SK-N-SH treated with all-trans-retinoic acid at 6 μM for 48 hours (cell line): Measurements from ENCODE around the gene SMOC2.

Experiments
- ATAC-seq: fragments of 200-7000 bp; cut with Tn5 transposase; 3 replicates; pipeline ENCODE4 v1.9.1; 2020; ENCODE audit warnings: mild to moderate bottlenecking, moderate library complexity
- ARNTL ChIP-seq: fragments of 450-650 bp; formaldehyde crosslinking; IDR thresholded peaks from 2 replicates; pipeline ENCODE4 v1.5.0; 2020; ENCODE audit warnings: low read depth, mild to moderate bottlenecking, moderate library complexity, borderline replicate concordance
- BACH2 ChIP-seq: fragments of 250-450 bp; sonication (Bioruptor Pico); IDR thresholded peaks from 2 replicates; pipeline ENCODE4 v1.9.0; 2021; ENCODE audit warnings: mild to moderate bottlenecking, borderline replicate concordance
- CSDC2 ChIP-seq: fragments of 250-450 bp; sonication (Bioruptor Pico); IDR thresholded peaks from 2 replicates; pipeline ENCODE4 v1.5.0; 2020; ENCODE audit warnings: mild to moderate bottlenecking, moderate library complexity
- ESRRG ChIP-seq: fragments of 250-450 bp; sonication (Bioruptor Pico); IDR thresholded peaks from 2 replicates; pipeline ENCODE4 v1.6.1; 2021; ENCODE audit warnings: mild to moderate bottlenecking
- ISL1 ChIP-seq: fragments of 250-450 bp; sonication (Bioruptor Pico); IDR thresholded peaks from 2 replicates; pipeline ENCODE4 v2.1.2; 2022; ENCODE audit warnings: mild to moderate bottlenecking, moderate library complexity
- OSR1 ChIP-seq: fragments of 250-450 bp; sonication (Bioruptor Pico); IDR thresholded peaks from 2 replicates; pipeline ENCODE4 v1.8.0; 2022; ENCODE audit warnings: moderate library complexity, mild to moderate bottlenecking, inconsistent platforms
- PPARA ChIP-seq: fragments of 250-450 bp; sonication (Bioruptor Pico); IDR thresholded peaks from 2 replicates; pipeline ENCODE4 v1.5.0; 2020; ENCODE audit warnings: mild to moderate bottlenecking, borderline replicate concordance
- RARB ChIP-seq: fragments of 250-450 bp; sonication (Bioruptor Pico); IDR thresholded peaks from 2 replicates; pipeline ENCODE4 v1.8.0; 2021; ENCODE audit warnings: mild to moderate bottlenecking, moderate library complexity
- TCF4 ChIP-seq: fragments of 250-450 bp; sonication (Bioruptor Pico); IDR thresholded peaks from 2 replicates; pipeline ENCODE4 v1.8.0; 2021; ENCODE audit warnings: mild to moderate bottlenecking, moderate library complexity, borderline replicate concordance
- TOX ChIP-seq: fragments of 250-450 bp; sonication (Bioruptor Pico); IDR thresholded peaks from 2 replicates; pipeline ENCODE4 v1.8.0; 2021; ENCODE audit warnings: mild to moderate bottlenecking, moderate library complexity, borderline replicate concordance
- ZC3H10 ChIP-seq: fragments of 250-450 bp; sonication (Bioruptor Pico); IDR thresholded peaks from 2 replicates; pipeline ENCODE4 v1.5.1; 2021; ENCODE audit warnings: mild to moderate bottlenecking, moderate library complexity
- ZFP3 ChIP-seq: fragments of 250-450 bp; sonication (Bioruptor Pico); IDR thresholded peaks from 2 replicates; pipeline ENCODE4 v1.5.0; 2020; ENCODE audit warnings: mild to moderate bottlenecking, moderate library complexity
- ZNF565 ChIP-seq: fragments of 450-650 bp; formaldehyde crosslinking; conservative IDR thresholded peaks from 2 replicates; pipeline ENCODE4 v1.5.0; 2020; ENCODE audit warnings: low read depth, mild to moderate bottlenecking, moderate library complexity
- ZNF70 ChIP-seq: fragments of 450-650 bp; formaldehyde crosslinking; IDR thresholded peaks from 2 replicates; pipeline ENCODE4 v1.5.0; 2020; ENCODE audit warnings: mild to moderate bottlenecking, moderate library complexity
- ZNF8 ChIP-seq: fragments of 450-650 bp; formaldehyde crosslinking; IDR thresholded peaks from 2 replicates; pipeline ENCODE4 v1.5.0; 2020; ENCODE audit warnings: mild to moderate bottlenecking, moderate library complexity
- TF ChIP-seq, protein P1 (sequence below): fragments of 250-450 bp; sonication (Bioruptor Pico); IDR thresholded peaks from 2 replicates; pipeline ENCODE4 v1.8.0; 2020; ENCODE audit warnings: mild to moderate bottlenecking, moderate library complexity, borderline replicate concordance
- TF ChIP-seq, protein P2 (sequence below): fragments of 250-450 bp; sonication (Bioruptor Pico); IDR thresholded peaks from 2 replicates; pipeline ENCODE4 v1.5.1; 2021; ENCODE audit warnings: mild to moderate bottlenecking, moderate library complexity
- TF ChIP-seq, protein P3 (sequence below): fragments of 250-450 bp; sonication (Bioruptor Pico); IDR thresholded peaks from 2 replicates; pipeline ENCODE4 v1.8.0; 2021; ENCODE audit warnings: low read depth, mild to moderate bottlenecking, moderate library complexity, borderline replicate concordance
- TF ChIP-seq, protein P4 (sequence below): fragments of 250-450 bp; sonication (Bioruptor Pico); IDR thresholded peaks from 2 replicates; pipeline ENCODE4 v1.5.1; 2020; ENCODE audit warnings: low read depth, mild to moderate bottlenecking, moderate library complexity
- TF ChIP-seq, protein P5 (sequence below): fragments of 250-450 bp; sonication (Bioruptor Pico); IDR thresholded peaks from 2 replicates; pipeline ENCODE4 v1.5.0; 2020; ENCODE audit warnings: mild to moderate bottlenecking, moderate library complexity

SMOC2 gene

DNA sequence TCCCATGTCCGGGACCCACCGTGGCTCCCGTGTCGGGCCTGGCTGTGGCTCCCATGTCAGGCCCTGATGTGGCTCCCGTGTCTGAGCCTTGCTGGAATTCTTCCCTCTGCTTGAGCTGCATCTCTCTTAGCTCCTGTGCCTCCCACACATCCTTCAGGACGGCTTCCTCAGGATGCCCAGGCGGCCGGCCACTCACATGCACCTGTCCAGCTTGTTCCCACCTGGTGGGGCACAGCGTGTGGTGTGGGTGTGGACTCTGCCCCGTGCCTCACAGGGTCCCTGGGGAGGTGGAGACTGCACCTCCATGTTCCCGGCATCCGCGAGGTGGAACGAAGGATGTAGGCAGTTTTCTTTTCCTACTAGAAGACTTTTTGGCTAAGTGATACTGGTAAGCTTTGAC is 170.7 kb downstream of the SMOC2 start:
- no peak for ATAC-seq
- TF ChIP-seq ZNF565 (CRISPR knock-in tag) = no peak
- TF ChIP-seq ZNF70 (CRISPR knock-in tag) = no peak
- no peak for TF ChIP-seq BACH2 (CRISPR knock-in tag)
- TF ChIP-seq TOX (CRISPR knock-in tag) = no peak
- no peak for TF ChIP-seq ARNTL
- no peak for TF ChIP-seq OSR1 (CRISPR knock-in tag)
- TF ChIP-seq, protein P1, sequence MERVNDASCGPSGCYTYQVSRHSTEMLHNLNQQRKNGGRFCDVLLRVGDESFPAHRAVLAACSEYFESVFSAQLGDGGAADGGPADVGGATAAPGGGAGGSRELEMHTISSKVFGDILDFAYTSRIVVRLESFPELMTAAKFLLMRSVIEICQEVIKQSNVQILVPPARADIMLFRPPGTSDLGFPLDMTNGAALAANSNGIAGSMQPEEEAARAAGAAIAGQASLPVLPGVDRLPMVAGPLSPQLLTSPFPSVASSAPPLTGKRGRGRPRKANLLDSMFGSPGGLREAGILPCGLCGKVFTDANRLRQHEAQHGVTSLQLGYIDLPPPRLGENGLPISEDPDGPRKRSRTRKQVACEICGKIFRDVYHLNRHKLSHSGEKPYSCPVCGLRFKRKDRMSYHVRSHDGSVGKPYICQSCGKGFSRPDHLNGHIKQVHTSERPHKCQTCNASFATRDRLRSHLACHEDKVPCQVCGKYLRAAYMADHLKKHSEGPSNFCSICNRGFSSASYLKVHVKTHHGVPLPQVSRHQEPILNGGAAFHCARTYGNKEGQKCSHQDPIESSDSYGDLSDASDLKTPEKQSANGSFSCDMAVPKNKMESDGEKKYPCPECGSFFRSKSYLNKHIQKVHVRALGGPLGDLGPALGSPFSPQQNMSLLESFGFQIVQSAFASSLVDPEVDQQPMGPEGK (CRISPR knock-in tag) = no peak
- no peak for TF ChIP-seq RARB (CRISPR knock-in tag)
- TF ChIP-seq ESRRG = no peak
- TF ChIP-seq, protein P2, sequence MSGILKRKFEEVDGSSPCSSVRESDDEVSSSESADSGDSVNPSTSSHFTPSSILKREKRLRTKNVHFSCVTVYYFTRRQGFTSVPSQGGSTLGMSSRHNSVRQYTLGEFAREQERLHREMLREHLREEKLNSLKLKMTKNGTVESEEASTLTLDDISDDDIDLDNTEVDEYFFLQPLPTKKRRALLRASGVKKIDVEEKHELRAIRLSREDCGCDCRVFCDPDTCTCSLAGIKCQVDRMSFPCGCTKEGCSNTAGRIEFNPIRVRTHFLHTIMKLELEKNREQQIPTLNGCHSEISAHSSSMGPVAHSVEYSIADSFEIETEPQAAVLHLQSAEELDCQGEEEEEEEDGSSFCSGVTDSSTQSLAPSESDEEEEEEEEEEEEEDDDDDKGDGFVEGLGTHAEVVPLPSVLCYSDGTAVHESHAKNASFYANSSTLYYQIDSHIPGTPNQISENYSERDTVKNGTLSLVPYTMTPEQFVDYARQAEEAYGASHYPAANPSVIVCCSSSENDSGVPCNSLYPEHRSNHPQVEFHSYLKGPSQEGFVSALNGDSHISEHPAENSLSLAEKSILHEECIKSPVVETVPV = no peak
- TF ChIP-seq, protein P3, sequence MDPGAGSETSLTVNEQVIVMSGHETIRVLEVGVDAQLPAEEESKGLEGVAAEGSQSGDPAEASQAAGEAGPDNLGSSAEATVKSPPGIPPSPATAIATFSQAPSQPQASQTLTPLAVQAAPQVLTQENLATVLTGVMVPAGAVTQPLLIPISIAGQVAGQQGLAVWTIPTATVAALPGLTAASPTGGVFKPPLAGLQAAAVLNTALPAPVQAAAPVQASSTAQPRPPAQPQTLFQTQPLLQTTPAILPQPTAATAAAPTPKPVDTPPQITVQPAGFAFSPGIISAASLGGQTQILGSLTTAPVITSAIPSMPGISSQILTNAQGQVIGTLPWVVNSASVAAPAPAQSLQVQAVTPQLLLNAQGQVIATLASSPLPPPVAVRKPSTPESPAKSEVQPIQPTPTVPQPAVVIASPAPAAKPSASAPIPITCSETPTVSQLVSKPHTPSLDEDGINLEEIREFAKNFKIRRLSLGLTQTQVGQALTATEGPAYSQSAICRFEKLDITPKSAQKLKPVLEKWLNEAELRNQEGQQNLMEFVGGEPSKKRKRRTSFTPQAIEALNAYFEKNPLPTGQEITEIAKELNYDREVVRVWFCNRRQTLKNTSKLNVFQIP (CRISPR knock-in tag) = no peak
- TF ChIP-seq ZFP3 (CRISPR knock-in tag) = no peak
- TF ChIP-seq CSDC2 (CRISPR knock-in tag) = no peak
- TF ChIP-seq, protein P4, sequence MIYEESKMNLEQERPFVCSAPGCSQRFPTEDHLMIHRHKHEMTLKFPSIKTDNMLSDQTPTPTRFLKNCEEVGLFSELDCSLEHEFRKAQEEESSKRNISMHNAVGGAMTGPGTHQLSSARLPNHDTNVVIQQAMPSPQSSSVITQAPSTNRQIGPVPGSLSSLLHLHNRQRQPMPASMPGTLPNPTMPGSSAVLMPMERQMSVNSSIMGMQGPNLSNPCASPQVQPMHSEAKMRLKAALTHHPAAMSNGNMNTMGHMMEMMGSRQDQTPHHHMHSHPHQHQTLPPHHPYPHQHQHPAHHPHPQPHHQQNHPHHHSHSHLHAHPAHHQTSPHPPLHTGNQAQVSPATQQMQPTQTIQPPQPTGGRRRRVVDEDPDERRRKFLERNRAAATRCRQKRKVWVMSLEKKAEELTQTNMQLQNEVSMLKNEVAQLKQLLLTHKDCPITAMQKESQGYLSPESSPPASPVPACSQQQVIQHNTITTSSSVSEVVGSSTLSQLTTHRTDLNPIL = no peak
- TF ChIP-seq ZC3H10 (CRISPR knock-in tag) = no peak
- TF ChIP-seq ISL1 (CRISPR knock-in tag) = no peak
- no peak for TF ChIP-seq TCF4 (CRISPR knock-in tag)
- no peak for TF ChIP-seq PPARA (CRISPR knock-in tag)
- TF ChIP-seq, protein P5, sequence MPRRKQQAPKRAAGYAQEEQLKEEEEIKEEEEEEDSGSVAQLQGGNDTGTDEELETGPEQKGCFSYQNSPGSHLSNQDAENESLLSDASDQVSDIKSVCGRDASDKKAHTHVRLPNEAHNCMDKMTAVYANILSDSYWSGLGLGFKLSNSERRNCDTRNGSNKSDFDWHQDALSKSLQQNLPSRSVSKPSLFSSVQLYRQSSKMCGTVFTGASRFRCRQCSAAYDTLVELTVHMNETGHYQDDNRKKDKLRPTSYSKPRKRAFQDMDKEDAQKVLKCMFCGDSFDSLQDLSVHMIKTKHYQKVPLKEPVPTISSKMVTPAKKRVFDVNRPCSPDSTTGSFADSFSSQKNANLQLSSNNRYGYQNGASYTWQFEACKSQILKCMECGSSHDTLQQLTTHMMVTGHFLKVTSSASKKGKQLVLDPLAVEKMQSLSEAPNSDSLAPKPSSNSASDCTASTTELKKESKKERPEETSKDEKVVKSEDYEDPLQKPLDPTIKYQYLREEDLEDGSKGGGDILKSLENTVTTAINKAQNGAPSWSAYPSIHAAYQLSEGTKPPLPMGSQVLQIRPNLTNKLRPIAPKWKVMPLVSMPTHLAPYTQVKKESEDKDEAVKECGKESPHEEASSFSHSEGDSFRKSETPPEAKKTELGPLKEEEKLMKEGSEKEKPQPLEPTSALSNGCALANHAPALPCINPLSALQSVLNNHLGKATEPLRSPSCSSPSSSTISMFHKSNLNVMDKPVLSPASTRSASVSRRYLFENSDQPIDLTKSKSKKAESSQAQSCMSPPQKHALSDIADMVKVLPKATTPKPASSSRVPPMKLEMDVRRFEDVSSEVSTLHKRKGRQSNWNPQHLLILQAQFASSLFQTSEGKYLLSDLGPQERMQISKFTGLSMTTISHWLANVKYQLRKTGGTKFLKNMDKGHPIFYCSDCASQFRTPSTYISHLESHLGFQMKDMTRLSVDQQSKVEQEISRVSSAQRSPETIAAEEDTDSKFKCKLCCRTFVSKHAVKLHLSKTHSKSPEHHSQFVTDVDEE (CRISPR knock-in tag) = no peak
- no peak for TF ChIP-seq ZNF8 (CRISPR knock-in tag)

DNA sequence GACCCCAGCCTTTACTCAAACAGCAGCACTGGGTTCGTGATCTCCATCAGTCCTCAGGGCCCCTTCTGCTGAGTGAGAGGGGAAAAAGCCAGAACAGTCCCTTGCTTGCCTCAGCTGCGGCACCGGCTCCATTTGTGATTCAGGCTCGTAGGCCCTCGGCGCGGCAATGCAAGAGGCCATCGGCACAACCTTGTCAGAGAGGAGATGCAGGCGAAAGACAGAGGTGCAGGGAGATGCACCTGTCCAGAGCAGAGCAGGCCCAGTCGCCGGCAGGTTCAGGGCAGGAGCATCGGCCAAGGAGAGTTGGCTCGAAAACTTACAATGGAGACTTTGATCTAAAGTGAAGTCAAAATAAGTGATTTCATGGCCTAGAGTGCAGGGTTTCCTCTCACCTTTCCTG is 171.6 kb downstream of the SMOC2 start:
- TF ChIP-seq, protein P5 (CRISPR knock-in tag) = no peak
- no peak for TF ChIP-seq ISL1 (CRISPR knock-in tag)
- TF ChIP-seq PPARA (CRISPR knock-in tag) = no peak
- TF ChIP-seq, protein P4 = no peak
- no peak for TF ChIP-seq RARB (CRISPR knock-in tag)
- no peak for ATAC-seq
